A673 (cell line): Measurements from ENCODE around the gene SLC3A2. TPM values are rescaled to one million over a fixed set of nuclear protein-coding genes. Genes with fewer than 3 reads are reported as not detected.

Source experiments
- BruUV-seq: library from RNA; stranded (reverse); fragments of 400-500 nt; replicated peaks from 2 replicates; lab custom pipeline; 2021; lab: Mats Ljungman, UMichigan
- CTCF ChIA-PET: fragments of 300-600 bp; sonication (Branson Sonifier 250); formaldehyde crosslinking; loops from one replicate; lab custom pipeline; 2022; ENCODE audit warnings: antibody characterized with exemption; lab: Charles Lee
- POLR2A ChIA-PET: fragments of 300-600 bp; sonication (Branson Sonifier 250); formaldehyde crosslinking; loops from one replicate; lab custom pipeline; 2022; ENCODE audit warnings: antibody characterized with exemption; ENCODE audit not compliant: low non-redundant PET; lab: Charles Lee
- DNase-seq: peaks from one replicate; pipeline ENCODE4 v3.0.0-alpha.2; 2015; ENCODE audit warnings: low spot score
- H3K27ac ChIP-seq: fragments of 200-600 bp; sonication (generic); 2 replicates; pipeline ENCODE4 v1.5.1; 2016; ENCODE audit warnings: mixed run types, low read depth, mild to moderate bottlenecking, mixed read lengths, antibody characterized with exemption, low read length; ENCODE audit not compliant: poor library complexity, severe bottlenecking
- H3K27me3 ChIP-seq: fragments of 200-600 bp; sonication (generic); replicated peaks from 2 replicates; pipeline ENCODE4 v1.6.1; 2017; ENCODE audit warnings: mixed run types, low read depth, mild to moderate bottlenecking, mixed read lengths, antibody characterized with exemption, low read length; ENCODE audit not compliant: insufficient read depth, poor library complexity
- H3K36me3 ChIP-seq: fragments of 200-600 bp; sonication (generic); 2 replicates; pipeline ENCODE4 v1.6.1; 2016; ENCODE audit warnings: mixed run types, mild to moderate bottlenecking, mixed read lengths, antibody characterized with exemption, low read length; ENCODE audit not compliant: insufficient read depth, poor library complexity, severe bottlenecking
- H3K4me1 ChIP-seq: fragments of 200-600 bp; sonication (generic); 2 replicates; pipeline ENCODE4 v1.6.1; 2017; ENCODE audit warnings: mixed run types, mild to moderate bottlenecking, mixed read lengths, antibody characterized with exemption, low read length; ENCODE audit not compliant: insufficient read depth, poor library complexity, severe bottlenecking
- H3K4me3 ChIP-seq: fragments of 200-600 bp; sonication (generic); 2 replicates; pipeline ENCODE4 v1.5.1; 2016; ENCODE audit warnings: low read depth, mixed run types, mild to moderate bottlenecking, mixed read lengths, low read length; ENCODE audit not compliant: poor library complexity, severe bottlenecking
- H3K9me3 ChIP-seq: fragments of 200-600 bp; sonication (generic); 2 replicates; pipeline ENCODE4 v1.6.1; 2016; ENCODE audit warnings: mixed run types, low read depth, mild to moderate bottlenecking, mixed read lengths, antibody characterized with exemption, low read length; ENCODE audit not compliant: poor library complexity, severe bottlenecking
- CTCF ChIP-seq: fragments of 300-800, 200-600 bp; sonication (generic); conservative IDR thresholded peaks from 2 replicates; pipeline ENCODE4 v1.5.1; 2017; ENCODE audit warnings: low read depth, mild to moderate bottlenecking, antibody characterized with exemption, low read length, moderate library complexity, mixed read lengths
- EZH2 ChIP-seq: fragments of 200-600 bp; sonication (generic); IDR thresholded peaks from 2 replicates; pipeline ENCODE4 v1.6.1; 2017; ENCODE audit warnings: borderline replicate concordance, low read depth, mild to moderate bottlenecking, mixed read lengths, antibody characterized with exemption, low read length; ENCODE audit not compliant: poor library complexity, severe bottlenecking
- intact Hi-C: fragments of 100-400 bp; cut with micrococcal nuclease; formaldehyde crosslinking; loops from one replicate; pipeline ENCODE4 v1.10.0; 2022; ENCODE audit not compliant: unreplicated experiment
- total RNA-seq: library from RNA; stranded (reverse); gene quantifications from 2 replicates; pipeline ENCODE4 v1.2.3, GENCODE V29; 2021

Gene SLC3A2
- total RNA-seq, 1 experiment from 2014 or later, result 511 TPM

DNA sequence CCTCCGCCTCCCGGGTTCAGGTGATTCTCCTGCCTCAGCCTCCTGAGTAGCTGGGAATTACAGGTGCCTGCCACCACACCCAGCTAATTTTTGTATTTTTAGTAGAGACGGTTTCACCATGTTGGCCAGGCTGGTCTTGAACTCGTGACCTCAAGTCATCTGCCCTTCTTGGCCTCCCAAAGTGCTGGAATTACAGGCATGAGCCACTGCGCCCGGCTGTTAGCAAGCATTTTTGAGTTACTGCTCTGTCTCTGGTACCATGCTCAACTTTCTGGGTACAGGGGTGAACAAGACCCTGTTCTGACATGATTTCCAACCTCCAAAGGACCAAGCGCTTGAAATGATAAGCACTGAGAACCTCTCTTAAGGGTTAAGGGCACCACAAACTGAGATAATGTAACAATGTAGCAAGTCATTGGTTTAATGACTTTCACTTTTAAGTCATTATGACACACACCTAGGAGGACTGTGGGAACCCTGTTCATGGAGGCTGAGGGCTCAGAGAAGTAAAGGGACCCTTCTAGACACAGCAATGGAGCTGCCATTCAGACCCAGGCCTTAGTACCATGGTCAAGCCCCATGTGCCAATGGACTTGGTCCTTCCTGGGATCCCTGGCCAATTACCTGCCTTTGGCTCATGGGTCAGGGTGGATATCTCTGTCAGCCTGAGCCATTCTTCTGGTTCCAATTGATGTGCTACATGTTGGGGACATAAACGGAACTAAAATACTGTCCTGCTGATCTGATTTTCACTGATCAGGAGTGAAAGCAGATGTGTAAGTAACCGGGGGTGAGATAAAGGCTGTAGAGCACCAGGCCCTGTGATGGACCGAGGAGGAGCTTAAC is 11.6 kb downstream of the SLC3A2 start:
- Histone ChIP-seq H3K27me3 (no peaks in the 10 kb centered on the region), H3K36me3 (peaks cover 29% of the 10 kb centered on the region), H3K27ac (no peak overlapping the region), H3K4me3 (no peak overlapping the region), H3K4me1 (no peaks in the 10 kb centered on the region), H3K9me3 (no peaks in the 10 kb centered on the region)
- no TSS peak for BruUV-seq
- ChIA-PET POLR2A (interaction anchor here (0.5 to 0.7 kb wide), 2 partner anchors 256 to 730 kb away, joined by 3 read pairs; no protein-coding TSS in a partner anchor), CTCF (no interaction called here)
- no peak for DNase-seq
- no peak for TF ChIP-seq EZH2
- TF ChIP-seq CTCF, result no peak
- intact Hi-C loops, result no loop called here

DNA sequence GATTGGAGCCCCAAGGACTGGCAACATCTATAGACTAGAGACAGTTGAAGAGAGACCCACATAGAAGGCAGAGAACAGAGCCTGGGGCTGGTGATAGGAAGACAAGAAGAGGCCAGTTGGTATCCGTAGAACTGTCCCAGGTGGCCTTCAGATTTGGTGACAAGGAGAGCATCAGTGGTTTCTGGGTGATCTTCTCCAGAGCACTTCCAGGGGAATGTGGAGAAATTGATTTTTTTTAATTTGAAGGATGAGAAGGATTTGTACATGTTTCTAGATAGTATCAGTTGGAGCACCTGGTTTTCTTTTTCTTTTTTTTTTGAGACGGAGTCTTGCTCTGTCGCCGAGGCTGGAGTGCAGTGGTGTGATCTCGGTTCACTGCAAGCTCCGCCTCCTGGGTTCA is 14.8 kb downstream of the SLC3A2 start:
- TF ChIP-seq CTCF, result no peak
- no peak for TF ChIP-seq EZH2
- intact Hi-C loops, result no loop called here
- H3K9me3 ChIP-seq, result no peaks in the 10 kb centered on the region
- no TSS peak for BruUV-seq
- H3K4me1 ChIP-seq, result no peaks in the 10 kb centered on the region
- ChIA-PET CTCF (no interaction called here), POLR2A (interaction anchor here (1.2 kb wide), 1 partner anchor 11 kb away, joined by 5 read pairs; no protein-coding TSS in a partner anchor)
- no peaks in the 10 kb centered on the region for H3K36me3 ChIP-seq
- H3K4me3 ChIP-seq, result no peak overlapping the region
- H3K27me3 ChIP-seq, result no peaks in the 10 kb centered on the region
- H3K27ac ChIP-seq, result no peak overlapping the region
- no peak for DNase-seq

DNA sequence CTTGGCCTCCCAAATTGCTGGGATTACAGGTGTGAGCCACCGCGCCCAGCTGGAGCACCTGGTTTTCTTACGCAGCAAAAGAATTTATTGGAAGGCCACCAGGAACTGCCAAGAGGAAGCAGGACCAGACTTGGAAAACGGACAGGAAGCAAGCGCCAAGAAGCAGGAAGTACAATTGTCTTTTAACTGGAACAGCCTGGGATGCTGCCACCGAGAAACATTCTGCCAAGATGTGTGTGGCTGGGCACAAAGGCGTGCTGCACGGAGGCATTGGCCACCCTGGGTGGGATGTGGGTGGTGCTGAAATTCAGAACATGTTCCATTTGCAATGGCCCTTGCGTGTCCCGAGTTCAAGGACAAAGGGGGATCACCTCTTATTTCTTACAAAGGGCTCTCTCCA is 15.4 kb downstream of the SLC3A2 start:
- H3K4me3 ChIP-seq, result no peak overlapping the region
- no peak for TF ChIP-seq EZH2
- no peak for TF ChIP-seq CTCF
- ChIA-PET CTCF (interaction anchor here (0.6 kb wide), 1 partner anchor 244 kb away, joined by 3 read pairs; no protein-coding TSS in a partner anchor), POLR2A (no interaction called here)
- intact Hi-C loops, result no loop called here
- no peaks in the 10 kb centered on the region for H3K36me3 ChIP-seq
- no peaks in the 10 kb centered on the region for H3K4me1 ChIP-seq
- H3K27ac ChIP-seq, result no peak overlapping the region
- no peak for DNase-seq
- H3K9me3 ChIP-seq, result no peaks in the 10 kb centered on the region
- H3K27me3 ChIP-seq, result no peaks in the 10 kb centered on the region
- BruUV-seq, result no TSS peak
